SK-N-SH (cell line): Measurements from ENCODE around the gene CPNE7. TPM values are rescaled to one million over a fixed set of nuclear protein-coding genes. Genes with fewer than 3 reads are reported as not detected.

Experiments
- CTCF ChIA-PET: fragments of 300-600, 350-600 bp; formaldehyde crosslinking; extraction: SDS; loops from one replicate; lab custom pipeline; 2021; lab: Yijun Ruan, JAX
- POLR2A ChIA-PET: fragments of 350-600 bp; sonication (Branson Sonifier 250); formaldehyde crosslinking; extraction: SDS; loops from one replicate; lab custom pipeline; 2020; ENCODE audit warnings: antibody characterized with exemption, inconsistent platforms; lab: Yijun Ruan, JAX
- DNase-seq: peaks from one replicate; pipeline ENCODE4 v3.0.0; 2012
- H2AFZ ChIP-seq: fragments of 200-600 bp; sonication (generic); 2 replicates; pipeline ENCODE4 v1.8.1; 2016; ENCODE audit warnings: antibody characterized with exemption, mild to moderate bottlenecking, low read depth
- H3F3A ChIP-seq: fragments of 200-600 bp; sonication (generic); replicated peaks from 2 replicates; pipeline ENCODE3; 2016; ENCODE audit warnings: antibody characterized with exemption, mild to moderate bottlenecking; ENCODE audit not compliant: insufficient read depth
- H3K27ac ChIP-seq, 2 experiments: fragments of 200-500 bp in 1 of 2; fragments of 200-600 bp in 1 of 2; sonication (Bioruptor generic) in 1 of 2; sonication (generic), shearing (Covaris generic) in 1 of 2; 2 replicates each; pipeline versions ENCODE4 v1.5.1 to v1.6.1; 2014 to 2016; ENCODE audit warnings: low read depth in 2 of 2, inconsistent platforms in 1 of 2, low read length in 1 of 2, mild to moderate bottlenecking in 1 of 2, mixed read lengths in 1 of 2
- H3K27me3 ChIP-seq: fragments of 200-600 bp; sonication (generic), shearing (Covaris generic); 2 replicates; pipeline ENCODE4 v1.6.1; 2016; ENCODE audit warnings: mixed run types; ENCODE audit not compliant: insufficient read depth
- H3K36me3 ChIP-seq, 2 experiments: fragments of 200-500 bp in 1 of 2; fragments of 200-600 bp in 1 of 2; sonication (Bioruptor generic) in 1 of 2; sonication (generic) in 1 of 2; replicated peaks in 1 of 2; 2 replicates each; pipeline versions ENCODE3 to v1.5.1; 2014 to 2016; ENCODE audit warnings: low read length in 1 of 2, mild to moderate bottlenecking in 1 of 2; ENCODE audit not compliant: insufficient read depth in 2 of 2, control insufficient read depth in 1 of 2
- H3K4me1 ChIP-seq, 2 experiments: fragments of 200-500 bp in 1 of 2; fragments of 200-600 bp in 1 of 2; sonication (Bioruptor generic) in 1 of 2; sonication (generic), shearing (Covaris generic) in 1 of 2; 2 replicates each; pipeline versions ENCODE4 v1.5.1 to v1.6.1; 2014 to 2016; ENCODE audit warnings: low read depth in 1 of 2, low read length in 1 of 2, mixed run types in 1 of 2; ENCODE audit not compliant: insufficient read depth in 2 of 2, control insufficient read depth in 1 of 2
- H3K4me2 ChIP-seq: fragments of 200-600 bp; sonication (generic), shearing (Covaris generic); 2 replicates; pipeline ENCODE4 v1.6.1; 2017; ENCODE audit warnings: mixed run types
- H3K4me3 ChIP-seq, 2 experiments: fragments of 200-500 bp in 1 of 2; fragments of 200-600 bp in 1 of 2; sonication (Bioruptor generic) in 1 of 2; sonication (generic), shearing (Covaris generic) in 1 of 2; 2 replicates each; pipeline versions ENCODE4 v1.5.1 to v1.8.1; 2014 to 2016; ENCODE audit warnings: low read depth in 2 of 2, inconsistent platforms in 1 of 2, low read length in 1 of 2, mild to moderate bottlenecking in 1 of 2, mixed read lengths in 1 of 2, moderate library complexity in 1 of 2
- H3K79me2 ChIP-seq: fragments of 200-600 bp; sonication (generic); 2 replicates; pipeline ENCODE4 v1.8.1; 2017; ENCODE audit warnings: mild to moderate bottlenecking; ENCODE audit not compliant: insufficient read depth
- H3K9ac ChIP-seq: fragments of 200-600 bp; sonication (generic); 2 replicates; pipeline ENCODE4 v1.6.1; 2017; ENCODE audit warnings: mixed run types
- H3K9me2 ChIP-seq: fragments of 200-600 bp; sonication (generic); 2 replicates; pipeline ENCODE4 v1.6.1; 2017; ENCODE audit warnings: mixed run types
- H3K9me3 ChIP-seq: fragments of 200-600 bp; sonication (generic); 2 replicates; pipeline ENCODE4 v1.6.1; 2017; ENCODE audit warnings: mixed run types, mild to moderate bottlenecking, moderate library complexity
- H4K20me1 ChIP-seq: fragments of 200-600 bp; sonication (generic); 2 replicates; pipeline ENCODE4 v1.6.1; 2017; ENCODE audit warnings: mild to moderate bottlenecking, mixed run types; ENCODE audit not compliant: insufficient read depth
- CTCF ChIP-seq: fragments of 200-600 bp; sonication (generic); IDR thresholded peaks from 2 replicates; pipeline ENCODE4 v1.6.1; 2017; ENCODE audit warnings: antibody characterized with exemption, mild to moderate bottlenecking, moderate library complexity
- EZH2phosphoT487 ChIP-seq: fragments of 200-600 bp; sonication (generic); IDR thresholded peaks from 2 replicates; pipeline ENCODE4 v1.6.1; 2017; ENCODE audit warnings: low read depth, mixed run types, mild to moderate bottlenecking, antibody characterized with exemption, moderate library complexity, borderline replicate concordance
- GABPA ChIP-seq: IDR thresholded peaks from 2 replicates; pipeline ENCODE4 v1.4.0; 2012; ENCODE audit warnings: low read depth, mild to moderate bottlenecking
- GATA2 ChIP-seq: sonication (generic); formaldehyde crosslinking; IDR thresholded peaks from 2 replicates; pipeline ENCODE4 v1.5.0; 2020; ENCODE audit warnings: mild to moderate bottlenecking, missing genetic modification reagents
- JUND ChIP-seq: IDR thresholded peaks from 2 replicates; pipeline ENCODE4 v1.4.0; 2012
- NFIC ChIP-seq: IDR thresholded peaks from 2 replicates; pipeline ENCODE4 v1.4.0; 2012; ENCODE audit warnings: borderline replicate concordance
- NRF1 ChIP-seq: IDR thresholded peaks from 2 replicates; pipeline ENCODE4 v1.6.1; 2012; ENCODE audit warnings: low read depth, mild to moderate bottlenecking, low read length
- PBX3 ChIP-seq: IDR thresholded peaks from 2 replicates; pipeline ENCODE4; 2012
- POLR2AphosphoS5 ChIP-seq: IDR thresholded peaks from 2 replicates; pipeline ENCODE4 v1.6.1; 2012; ENCODE audit warnings: low read depth, low read length
- RAD21 ChIP-seq: IDR thresholded peaks from 2 replicates; pipeline ENCODE4 v1.6.1; 2012; ENCODE audit warnings: mild to moderate bottlenecking, low read length
- RCOR1 ChIP-seq: fragments of 150-350 bp; IDR thresholded peaks from 2 replicates; pipeline ENCODE4 v1.6.1; 2017; ENCODE audit warnings: antibody characterized with exemption, low read length
- REST ChIP-seq: IDR thresholded peaks from 2 replicates; pipeline ENCODE4 v1.6.1; 2012; ENCODE audit warnings: mild to moderate bottlenecking, low read depth, low read length, moderate library complexity
- RFX5 ChIP-seq: IDR thresholded peaks from 2 replicates; pipeline ENCODE4 v1.6.1; 2012; ENCODE audit warnings: mild to moderate bottlenecking, improper control_type of control experiment, low read length
- RXRA ChIP-seq: IDR thresholded peaks from 2 replicates; pipeline ENCODE4 v1.4.0; 2012; ENCODE audit warnings: low read depth, mild to moderate bottlenecking, borderline replicate concordance
- SMC3 ChIP-seq: IDR thresholded peaks from 2 replicates; pipeline ENCODE4 v1.6.1; 2012; ENCODE audit warnings: low read depth, low read length, improper control_type of control experiment
- TEAD4 ChIP-seq: IDR thresholded peaks from 2 replicates; pipeline ENCODE4 v1.4.0; 2012; ENCODE audit warnings: mild to moderate bottlenecking, borderline replicate concordance; ENCODE audit not compliant: insufficient read depth
- USF1 ChIP-seq: IDR thresholded peaks from 2 replicates; pipeline ENCODE4 v1.4.0; 2012; ENCODE audit warnings: low read depth, borderline replicate concordance
- USF2 ChIP-seq: fragments of 150-350 bp; IDR thresholded peaks from 2 replicates; pipeline ENCODE4 v1.6.1; 2017; ENCODE audit warnings: antibody characterized with exemption, low read length, low read depth, borderline replicate concordance
- ZBTB33 ChIP-seq: IDR thresholded peaks from 2 replicates; pipeline ENCODE4 v1.4.0; 2012; ENCODE audit warnings: low read depth, borderline replicate concordance
- WGBS: methylation state at CpG from one replicate; pipeline ENCODE4 v1.1.6; 2017; ENCODE audit warnings: low lambda C conversion rate; 5-methylcytosine and 5-hydroxymethylcytosine counted together
- polyA plus RNA-seq, 3 experiments: library from polyadenylated mRNA; depleted of rRNA; stranded (reverse); fragments of >200 nt; gene quantifications; 2 replicates each; pipeline ENCODE4 v1.2.3, GENCODE V29; 2012

The CPNE7 gene
- polyA plus RNA-seq, 1 of the 3 experiments (the other 2 are of a cell fraction): 3.9 TPM

GRCh38 chr16:89604764-89605163, 29.2 kb downstream of the CPNE7 start:
- no peaks in the 10 kb centered on the region for H3K36me3 ChIP-seq
- TF ChIP-seq RCOR1: no peak
- no peak for TF ChIP-seq PBX3
- TF ChIP-seq RFX5: no peak
- no peak for TF ChIP-seq EZH2phosphoT487
- TF ChIP-seq USF1: no peak
- TF ChIP-seq ZBTB33: no peak
- no peak for TF ChIP-seq NRF1
- no peak for TF ChIP-seq SMC3
- no peak for TF ChIP-seq USF2
- TF ChIP-seq TEAD4: no peak
- TF ChIP-seq RXRA: no peak
- TF ChIP-seq REST: no peak
- TF ChIP-seq NFIC: no peak
- TF ChIP-seq GABPA: no peak
- no peak for TF ChIP-seq GATA2 (CRISPR knock-in tag)
- TF ChIP-seq JUND: no peak
- no peak for TF ChIP-seq POLR2AphosphoS5
- TF ChIP-seq RAD21: no peak
- TF ChIP-seq CTCF: no peak
- TF ChIP-seq, all 33 proteins: peak for 0
- whole genome bisulfite sequencing: 82% methylated on average over 14 of the region's 16 CpGs
- Histone ChIP-seq H3K4me1 (peaks cover 13 to 21% of the 10 kb centered on the region in 2 experiments; a peak in 3 of 4 replicates), H3F3A (peaks cover 15% of the 10 kb centered on the region), H3K9me3 (no peaks in the 10 kb centered on the region), H3K4me3 (no peak overlapping the region), H3K4me2 (no peak overlapping the region), H3K9ac (no peak overlapping the region), H3K27ac (no peak overlapping the region), H2AFZ (no peak overlapping the region), H3K9me2 (no peaks in the 10 kb centered on the region), H3K27me3 (no peaks in the 10 kb centered on the region), H4K20me1 (no peaks in the 10 kb centered on the region), H3K79me2 (no peaks in the 10 kb centered on the region)
- ChIA-PET CTCF (interaction anchor here (0.6 kb wide), 1 partner anchor 11 kb away, joined by 3 read pairs; no protein-coding TSS in a partner anchor), POLR2A (no interaction called here)
- no peak for DNase-seq
